NCI-H1105 (cell line): Measurements from ENCODE around the gene B4GALNT3.
"Not testable (repeated sequence)": the region's sequence is repeated elsewhere in the genome, so short reads cannot be mapped to it uniquely, and the experiment has no call there.

Source experiments
- DNase-seq: peaks from one replicate; lab custom pipeline; 2025; lab: John Stamatoyannopoulos, UW

B4GALNT3 gene

DNA sequence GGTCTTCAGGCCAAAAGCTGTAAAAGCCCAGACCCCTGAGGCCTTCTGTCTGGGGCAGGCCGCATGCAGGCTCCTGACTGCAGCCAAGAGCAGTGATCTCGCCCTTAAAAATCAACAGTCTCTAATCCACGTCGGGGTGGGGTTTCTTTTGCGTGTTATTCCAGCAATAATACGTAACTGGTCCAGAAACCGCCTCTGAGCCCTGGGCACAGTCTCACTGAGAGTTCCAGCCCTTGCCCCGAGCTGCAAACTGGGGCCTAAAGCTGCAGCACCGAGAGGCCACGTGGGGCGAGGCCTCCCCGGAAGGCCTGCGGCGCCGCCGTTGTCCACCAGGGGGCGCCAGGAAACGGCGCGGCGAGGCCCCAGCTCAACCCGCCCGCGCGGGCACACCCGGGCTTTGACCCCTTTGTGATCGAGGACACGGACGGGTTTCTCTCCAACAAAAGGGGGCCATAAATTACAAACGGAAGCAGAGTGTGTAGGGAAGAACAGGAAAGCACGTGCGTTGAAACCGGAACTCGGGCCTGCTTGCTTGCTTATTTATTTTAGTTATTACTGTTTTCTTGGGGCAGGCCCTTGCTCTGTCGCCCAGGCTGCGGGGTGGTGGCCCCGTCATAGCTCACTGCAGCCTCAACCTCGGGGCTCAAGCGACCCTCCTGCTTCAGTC lies 116.3 kb downstream of the B4GALNT3 start:
- peak; percentile 72 for DNase-seq

GRCh38 chr12:576615-577110 lies 116.9 kb downstream of the B4GALNT3 start:
- DNase-seq = no peak

DNA sequence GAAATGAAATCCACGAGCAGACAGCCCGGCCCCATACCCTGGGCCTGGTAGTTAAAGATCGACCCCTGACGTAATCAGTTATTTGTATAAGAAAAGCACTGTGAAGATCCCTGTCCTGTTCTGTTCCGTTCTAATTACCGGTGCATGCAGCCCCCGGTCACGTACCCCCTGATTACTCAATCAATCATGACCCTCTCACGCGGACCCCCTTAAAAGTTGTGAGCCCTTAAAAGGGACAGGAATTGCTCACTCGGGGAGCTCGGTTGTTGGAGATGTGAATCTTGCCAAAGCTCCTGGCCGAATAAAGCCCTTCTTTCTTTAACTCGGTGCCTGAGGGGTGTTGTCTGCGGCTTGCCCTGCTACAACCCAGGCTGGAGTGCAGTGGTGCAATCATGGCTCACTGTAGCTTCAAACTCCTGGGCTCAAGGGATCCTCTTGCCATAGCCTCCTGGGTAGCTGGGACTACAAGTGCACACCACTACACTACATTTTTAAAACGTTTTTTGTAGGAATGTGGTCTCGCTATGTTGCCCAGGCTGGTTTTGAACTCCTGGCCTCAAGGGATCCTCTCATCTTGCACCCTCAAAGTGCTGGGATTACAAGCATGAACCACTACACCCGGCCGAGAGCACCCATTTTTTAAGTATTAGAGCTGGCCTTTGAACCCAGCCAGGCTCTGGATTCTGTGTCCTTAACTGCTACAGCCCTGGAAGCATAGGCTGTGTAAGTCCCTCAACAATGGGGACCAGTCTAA lies 118.4 kb downstream of the B4GALNT3 start:
- DNase-seq = not testable (repeated sequence)

GRCh38 chr12:578748-579419 lies 119.1 kb downstream of the B4GALNT3 start:
- peak; percentile 44 for DNase-seq

GRCh38 chr12:579420-580110 lies 119.8 kb downstream of the B4GALNT3 start:
- no peak for DNase-seq

DNA sequence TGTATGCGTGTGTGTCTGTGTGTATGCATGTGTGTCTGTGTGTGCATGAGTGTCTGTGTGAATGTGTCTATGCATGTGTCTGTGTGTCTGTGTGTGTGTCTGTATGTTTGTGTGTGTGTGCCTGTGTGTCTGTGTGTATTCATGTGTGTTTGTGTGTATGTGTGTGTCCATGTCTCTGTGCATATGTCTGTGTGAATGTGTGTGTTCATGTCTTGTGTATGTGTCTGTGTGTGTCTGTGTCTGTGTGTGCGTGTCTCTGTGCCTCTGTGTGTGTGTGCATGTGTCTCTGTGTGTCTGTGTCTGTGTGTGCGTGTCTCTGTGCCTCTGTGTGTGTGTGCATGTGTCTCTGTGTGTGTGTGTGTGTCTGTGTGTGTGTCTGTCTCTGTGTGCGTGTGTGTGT lies 121.1 kb downstream of the B4GALNT3 start:
- DNase-seq = no peak

- DNase-seq = no peak
These were observed 121.6 kb downstream of the B4GALNT3 start for GRCh38 chr12:581321-581720.

GRCh38 chr12:581746-582145 lies 122.0 kb downstream of the B4GALNT3 start:
- DNase-seq = no peak

- DNase-seq = no peak
These were observed 123.6 kb downstream of the B4GALNT3 start for GRCh38 chr12:583251-583869.

GRCh38 chr12:585062-586061 lies 125.6 kb downstream of the B4GALNT3 start:
- no peak for DNase-seq

DNA sequence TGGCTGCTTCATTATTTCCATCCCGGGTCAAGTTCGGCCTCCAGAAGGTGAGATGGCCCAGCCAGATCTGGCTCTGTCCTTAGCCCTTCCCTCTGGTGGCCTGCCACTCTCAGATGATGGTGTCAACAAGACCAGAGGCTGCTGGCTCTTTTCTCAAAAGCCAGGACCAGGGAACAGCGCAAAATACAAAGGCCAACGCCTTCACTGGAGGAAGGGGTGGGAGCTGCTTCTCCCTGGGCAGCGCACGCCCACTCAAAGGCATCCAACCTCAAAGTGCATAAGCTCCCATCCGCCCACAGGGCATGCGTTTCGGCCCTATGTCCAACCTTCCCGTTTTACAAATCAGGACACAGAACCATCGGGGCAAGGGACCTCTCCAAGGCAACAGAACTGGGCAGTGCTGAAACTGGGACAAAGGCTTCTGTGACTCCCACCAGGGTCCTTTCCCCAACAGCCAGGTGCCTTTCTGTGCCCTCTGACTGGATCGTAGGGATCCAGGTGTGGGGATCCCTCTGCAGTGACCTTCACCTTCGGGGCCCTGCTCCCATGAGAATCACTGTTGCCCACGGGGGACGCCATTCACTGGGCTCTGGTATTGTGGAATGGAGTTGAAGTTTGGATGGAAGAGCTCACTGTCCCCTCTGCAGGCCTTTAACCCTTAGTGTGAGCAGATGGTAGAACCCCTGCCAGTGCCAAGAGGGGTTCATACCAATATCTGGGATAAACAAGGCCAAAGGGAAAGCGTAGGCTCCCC lies 126.8 kb downstream of the B4GALNT3 start:
- no peak for DNase-seq

- DNase-seq = no peak
These were observed 127.6 kb downstream of the B4GALNT3 start for GRCh38 chr12:587132-588023.

DNA sequence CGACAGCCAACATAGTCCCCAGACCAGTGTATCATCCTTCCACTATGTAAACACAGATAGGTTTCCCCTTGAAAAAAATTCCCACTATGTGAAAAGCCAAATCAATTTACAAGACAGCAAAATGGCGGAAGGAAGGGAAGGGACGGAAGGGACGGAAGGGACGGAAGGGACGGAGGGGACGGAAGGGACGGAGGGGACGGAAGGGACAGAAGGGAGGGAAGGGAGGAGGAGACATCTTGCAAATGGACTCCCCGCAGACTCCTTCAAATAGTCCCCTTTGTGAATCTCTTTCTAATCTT lies 128.2 kb downstream of the B4GALNT3 start:
- no peak for DNase-seq

DNA sequence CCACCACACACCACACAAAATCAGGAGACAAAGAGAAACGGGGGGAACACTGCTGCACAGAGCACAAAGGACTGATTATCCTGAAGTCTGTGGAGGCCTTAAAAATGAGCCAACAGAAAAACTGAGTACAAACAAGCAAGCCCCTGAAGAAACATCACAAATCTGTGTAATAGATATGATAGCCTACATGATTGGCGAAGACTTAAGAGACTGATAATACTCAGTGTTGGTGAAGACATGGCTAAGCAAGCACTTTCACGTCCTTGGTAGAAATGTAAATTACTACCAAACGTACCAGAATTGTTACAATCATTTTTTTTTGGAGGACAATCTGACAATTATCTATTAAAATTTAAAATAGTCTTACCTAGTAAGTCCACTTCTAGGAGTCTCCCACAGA lies 128.9 kb downstream of the B4GALNT3 start:
- DNase-seq = no peak

DNA sequence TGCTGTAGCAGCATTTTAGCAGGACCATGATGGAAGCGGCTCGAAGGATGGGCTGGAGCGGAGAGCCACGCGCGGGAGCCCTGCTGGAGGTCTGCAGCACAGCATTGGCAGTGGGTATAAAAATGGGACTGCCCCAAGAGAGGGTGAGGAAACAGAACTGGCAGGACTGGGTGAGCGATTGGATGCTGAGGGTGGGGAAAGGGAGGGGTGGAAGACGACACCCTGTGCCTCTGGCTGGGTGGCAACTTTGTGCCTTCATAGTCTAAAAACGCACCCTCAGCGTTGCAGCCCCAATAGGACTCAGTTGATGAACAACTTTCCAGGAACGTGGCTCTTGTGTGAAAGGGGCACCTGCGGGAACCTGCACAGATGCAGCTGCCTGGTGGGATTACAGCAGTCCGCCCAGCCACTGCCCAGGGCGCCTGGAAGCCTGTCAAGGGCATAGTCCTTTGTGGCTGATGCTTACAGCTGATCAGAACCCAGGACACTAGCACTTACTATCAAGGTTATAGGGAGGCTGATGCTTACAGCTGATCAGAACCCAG lies 130.5 kb downstream of the B4GALNT3 start:
- no peak for DNase-seq

GRCh38 chr12:591167-592023 lies 131.7 kb downstream of the B4GALNT3 start:
- DNase-seq = no peak

- DNase-seq = no peak
These were observed 132.3 kb downstream of the B4GALNT3 start for GRCh38 chr12:592024-592505.
